GM12892 (cell line): ENCODE measurements around the gene FLNB.

Experiments
- POLR2A ChIP-seq: IDR thresholded peaks from 2 replicates; pipeline ENCODE4 v1.6.1; 2011; ENCODE audit warnings: low read depth, low read length, control low read depth
- POLR2AphosphoS5 ChIP-seq: IDR thresholded peaks from 2 replicates; pipeline ENCODE4 v1.6.1; 2011; ENCODE audit warnings: low read depth, low read length, control low read depth
- TAF1 ChIP-seq: IDR thresholded peaks from 2 replicates; pipeline ENCODE4 v1.6.1; 2011; ENCODE audit warnings: low read depth, mild to moderate bottlenecking, control low read depth, low read length, borderline replicate concordance

DNA sequence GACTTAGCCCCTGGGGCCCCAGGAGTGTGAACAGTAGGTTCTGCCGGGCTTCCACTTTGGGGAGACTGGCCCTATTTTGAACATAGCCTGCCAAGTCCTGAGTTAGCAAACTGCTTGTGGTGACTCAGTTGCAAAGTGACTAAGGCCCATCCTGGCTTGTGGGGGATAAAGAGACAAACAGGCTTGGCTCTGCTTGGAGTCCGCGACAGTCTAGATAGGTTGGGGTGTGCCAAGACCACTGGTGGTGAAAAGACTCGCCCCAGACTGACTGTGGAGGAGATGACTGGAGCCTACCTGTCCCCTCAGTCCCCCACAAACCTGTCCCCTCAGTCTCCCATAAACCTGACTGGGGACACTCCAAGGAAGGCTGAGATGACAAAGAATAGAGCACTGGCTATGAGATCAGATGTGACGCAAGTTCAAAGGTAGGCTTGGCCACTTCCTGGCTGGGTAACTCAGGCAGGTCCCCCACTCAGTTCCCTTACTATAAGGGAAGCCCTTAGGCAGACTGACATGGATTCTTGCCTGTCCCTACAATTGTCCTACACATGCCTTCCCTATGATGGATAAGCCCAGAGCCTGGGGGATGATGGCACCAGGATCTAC is 198.3 kb downstream of the FLNB start:
- TF ChIP-seq POLR2A (no peak), POLR2AphosphoS5 (no peak), TAF1 (no peak)
